GM08714 (cell line): ENCODE data around the gene CCDC195.
"Not testable (repeated sequence)": the region's sequence is repeated elsewhere in the genome, so short reads cannot be mapped to it uniquely, and the experiment has no call there.

Source experiments
- H3K4me3 ChIP-seq: fragments of 200-500 bp; sonication (Bioruptor generic); 2 replicates; pipeline ENCODE4 v1.5.1; 2014; ENCODE audit warnings: mild to moderate bottlenecking, low read length, inconsistent platforms
- ZNF274 ChIP-seq: IDR thresholded peaks from 2 replicates; pipeline ENCODE4 v1.6.1; 2012; ENCODE audit warnings: mild to moderate bottlenecking, low read depth, low read length

The CCDC195 gene

GRCh38 chr2:224666951-224667553 is 49.1 kb downstream of the CCDC195 start:
- peak overlapping the region; percentile 42; the same call in 1 of the 2 replicates for H3K4me3 ChIP-seq
- TF ChIP-seq ZNF274 = no peak

- H3K4me3 ChIP-seq = not testable (repeated sequence)
Measured at GRCh38 chr2:224663322-224663721, 52.8 kb downstream of the CCDC195 start.

DNA sequence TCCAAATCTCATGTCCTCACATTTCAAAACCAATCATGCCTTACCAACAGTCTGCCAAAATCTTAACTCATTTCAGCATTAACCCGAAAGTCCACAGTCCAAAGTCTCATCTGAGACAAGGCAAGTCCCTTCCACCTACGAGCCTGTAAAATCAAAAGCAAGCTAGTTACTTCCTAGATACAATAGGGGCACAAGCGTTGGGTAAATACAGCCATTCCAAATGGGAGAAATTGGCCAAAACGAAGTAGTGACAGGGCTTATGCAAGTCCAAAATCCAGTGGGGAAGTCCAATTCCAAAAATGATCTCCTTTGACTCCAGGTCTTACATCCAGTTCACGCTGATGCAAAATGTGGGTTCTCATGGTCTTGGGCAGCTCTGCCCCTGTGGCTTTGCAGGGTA is 54.5 kb downstream of the CCDC195 start:
- not testable (repeated sequence) for H3K4me3 ChIP-seq

DNA sequence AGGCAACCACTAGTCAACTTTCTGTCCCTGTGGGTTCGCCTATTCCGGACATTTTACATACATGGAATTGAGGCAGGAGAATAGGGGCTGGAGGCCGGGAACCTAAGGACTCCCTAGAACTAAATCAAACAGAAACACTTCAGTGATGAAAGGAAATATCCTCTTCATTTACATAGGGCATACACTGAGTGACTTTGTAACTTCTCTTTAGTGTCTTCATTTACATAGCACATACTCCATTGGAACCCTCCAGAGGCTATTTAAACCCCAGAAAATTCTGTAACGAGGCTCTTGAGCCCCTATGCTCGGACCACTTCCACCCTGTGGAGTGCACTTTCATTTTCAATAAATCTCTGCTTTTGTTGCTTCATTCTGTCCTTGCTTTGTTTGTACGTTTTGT is 56.5 kb downstream of the CCDC195 start:
- no peak overlapping the region for H3K4me3 ChIP-seq
- no peak for TF ChIP-seq ZNF274

- H3K4me3 ChIP-seq = no peak overlapping the region
- TF ChIP-seq ZNF274 = no peak
Measured at GRCh38 chr2:224658780-224659405, 57.3 kb downstream of the CCDC195 start.

- no peak overlapping the region for H3K4me3 ChIP-seq
- TF ChIP-seq ZNF274 = no peak
Measured at GRCh38 chr2:224657349-224657748, 58.8 kb downstream of the CCDC195 start.

- TF ChIP-seq ZNF274 = no peak
- H3K4me3 ChIP-seq = no peak overlapping the region
Measured at GRCh38 chr2:224655006-224655537, 61.1 kb downstream of the CCDC195 start.
